ENCODE data around the gene CA10.

- TF ChIP-seq, protein P1, sequence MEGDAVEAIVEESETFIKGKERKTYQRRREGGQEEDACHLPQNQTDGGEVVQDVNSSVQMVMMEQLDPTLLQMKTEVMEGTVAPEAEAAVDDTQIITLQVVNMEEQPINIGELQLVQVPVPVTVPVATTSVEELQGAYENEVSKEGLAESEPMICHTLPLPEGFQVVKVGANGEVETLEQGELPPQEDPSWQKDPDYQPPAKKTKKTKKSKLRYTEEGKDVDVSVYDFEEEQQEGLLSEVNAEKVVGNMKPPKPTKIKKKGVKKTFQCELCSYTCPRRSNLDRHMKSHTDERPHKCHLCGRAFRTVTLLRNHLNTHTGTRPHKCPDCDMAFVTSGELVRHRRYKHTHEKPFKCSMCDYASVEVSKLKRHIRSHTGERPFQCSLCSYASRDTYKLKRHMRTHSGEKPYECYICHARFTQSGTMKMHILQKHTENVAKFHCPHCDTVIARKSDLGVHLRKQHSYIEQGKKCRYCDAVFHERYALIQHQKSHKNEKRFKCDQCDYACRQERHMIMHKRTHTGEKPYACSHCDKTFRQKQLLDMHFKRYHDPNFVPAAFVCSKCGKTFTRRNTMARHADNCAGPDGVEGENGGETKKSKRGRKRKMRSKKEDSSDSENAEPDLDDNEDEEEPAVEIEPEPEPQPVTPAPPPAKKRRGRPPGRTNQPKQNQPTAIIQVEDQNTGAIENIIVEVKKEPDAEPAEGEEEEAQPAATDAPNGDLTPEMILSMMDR (IDR thresholded peaks at IDR 0.05), result no peak
- no peak for TF ChIP-seq POLR2A (IDR thresholded peaks at IDR 0.05)
Observed at GRCh38 chr17:51666971-51667705, 491.4 kb downstream of the CA10 start.
